OCI-LY3 (cell line): ENCODE data around the gene EPB41L5.

ENCODE experiments used
- CTCF ChIP-seq: fragments of 200-600, 300-600 bp; sonication (generic); IDR thresholded peaks from 2 replicates; pipeline ENCODE4 v1.5.1; 2014; ENCODE audit warnings: antibody characterized with exemption, low read length, low read depth
- EZH2phosphoT487 ChIP-seq: fragments of 200-600 bp; shearing (Covaris generic); IDR thresholded peaks from 2 replicates; pipeline ENCODE4 v1.6.1; 2018; ENCODE audit warnings: antibody characterized with exemption, mixed run types, low read depth

GRCh38 chr2:120012771-120013596 is at the start of gene EPB41L5:
- no peak for TF ChIP-seq CTCF
- TF ChIP-seq EZH2phosphoT487, result no peak
